ENCODE data around the gene OR2T1.
"Not testable (repeated sequence)": the region's sequence is repeated elsewhere in the genome, so short reads cannot be mapped to it uniquely, and the experiment has no call there.

DNA sequence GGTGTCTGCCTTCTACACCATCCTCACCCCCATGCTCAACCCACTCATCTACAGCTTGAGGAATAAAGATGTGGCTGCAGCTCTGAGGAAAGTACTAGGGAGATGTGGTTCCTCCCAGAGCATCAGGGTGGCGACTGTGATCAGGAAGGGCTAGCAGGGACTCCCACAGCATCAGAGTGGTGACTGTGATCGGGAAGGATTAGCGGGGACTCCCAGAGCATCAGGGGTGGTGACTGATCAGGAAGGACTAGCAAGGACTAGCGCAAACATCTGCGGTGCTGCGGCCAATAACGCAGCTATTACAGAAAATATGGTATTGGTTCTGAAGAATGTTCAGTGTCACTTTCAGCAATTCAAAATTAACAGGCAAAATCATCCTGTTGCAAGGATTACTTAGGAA, 50.8 kb downstream of the OR2T1 start:
- TF ChIP-seq CTCF, POLR2A (IDR thresholded peaks at IDR 0.05): not testable (repeated sequence)

Data from ovary (tissue), 3 donors.